ENCODE results near the gene HERC5. TPM values are rescaled to one million over a fixed set of nuclear protein-coding genes. Genes with fewer than 3 reads are reported as not detected.
"Not testable (repeated sequence)": the region's sequence is repeated elsewhere in the genome, so short reads cannot be mapped to it uniquely, and the experiment has no call there.

The HERC5 gene
- total RNA-seq, 1 experiment from 2014 or later, result 4.9 TPM

DNA sequence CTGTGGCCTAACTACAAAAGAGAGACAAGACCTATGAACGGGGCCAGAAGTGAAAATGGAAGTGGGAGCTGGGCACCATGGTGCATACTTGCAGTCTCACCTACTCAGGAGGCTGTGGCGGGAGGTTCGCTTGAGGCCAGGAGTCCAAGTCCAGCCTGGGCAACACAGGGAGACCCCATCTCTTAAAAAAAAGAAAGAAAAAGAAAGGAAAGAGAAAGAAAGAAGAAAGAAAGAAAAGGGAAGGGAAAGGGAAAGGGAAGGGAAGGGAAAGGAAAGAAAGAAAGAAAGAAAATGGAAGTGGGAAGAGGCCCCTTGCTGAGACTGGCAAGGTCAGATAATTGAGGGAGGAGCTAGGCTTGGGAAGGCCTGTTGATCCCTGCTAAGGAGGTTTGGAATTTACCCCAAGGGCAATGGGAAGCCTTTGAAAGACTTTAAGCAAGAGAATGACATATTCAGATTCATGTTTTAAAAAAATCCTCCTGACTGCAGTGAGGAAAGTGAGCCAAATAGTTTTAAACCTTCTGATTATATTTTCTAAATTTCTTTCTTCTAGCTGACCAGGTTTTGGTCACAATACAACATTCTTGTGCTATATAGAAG, 17.7 kb upstream of the HERC5 start:
- Histone ChIP-seq H3K27ac (no peak overlapping the region), H3K36me3 (no peaks in the 10 kb centered on the region), H3K9me3 (replicated peaks) (no peaks in the 10 kb centered on the region), H3K4me3 (no peak overlapping the region), H3K4me1 (replicated peaks) (no peaks in the 10 kb centered on the region), H3K27me3 (replicated peaks) (no peaks in the 10 kb centered on the region)
- DNase-seq (ENCODE audit: low read depth in 1 of 2, low spot score in 2 of 2), result no peak

DNA sequence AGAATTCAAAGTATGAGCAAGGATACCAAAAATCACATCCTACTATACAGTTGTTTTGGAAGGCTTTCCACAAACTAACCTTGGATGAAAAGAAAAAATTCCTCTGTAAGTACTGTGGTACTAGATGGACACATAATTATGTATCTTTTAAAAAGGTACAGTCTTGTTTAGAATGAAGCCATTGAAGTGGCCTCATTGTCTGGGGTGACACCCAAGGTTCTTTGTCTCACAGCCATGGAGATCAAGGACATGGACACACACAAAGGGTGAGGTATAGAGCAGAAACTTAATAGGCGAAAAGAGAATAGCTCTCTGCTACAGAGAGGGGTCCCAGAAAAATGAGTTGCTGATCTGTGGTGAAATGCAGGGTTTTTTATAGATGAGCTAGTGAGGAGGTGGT, 16.8 kb upstream of the HERC5 start:
- DNase-seq (ENCODE audit: low read depth in 1 of 2, low spot score in 2 of 2), result no peak
- H3K27ac ChIP-seq, result no peak overlapping the region
- H3K4me3 ChIP-seq, result no peak overlapping the region
- no peaks in the 10 kb centered on the region for H3K36me3 ChIP-seq
- H3K4me1 ChIP-seq (replicated peaks), result no peaks in the 10 kb centered on the region
- H3K27me3 ChIP-seq (replicated peaks), result no peaks in the 10 kb centered on the region
- H3K9me3 ChIP-seq (replicated peaks), result no peaks in the 10 kb centered on the region

DNA sequence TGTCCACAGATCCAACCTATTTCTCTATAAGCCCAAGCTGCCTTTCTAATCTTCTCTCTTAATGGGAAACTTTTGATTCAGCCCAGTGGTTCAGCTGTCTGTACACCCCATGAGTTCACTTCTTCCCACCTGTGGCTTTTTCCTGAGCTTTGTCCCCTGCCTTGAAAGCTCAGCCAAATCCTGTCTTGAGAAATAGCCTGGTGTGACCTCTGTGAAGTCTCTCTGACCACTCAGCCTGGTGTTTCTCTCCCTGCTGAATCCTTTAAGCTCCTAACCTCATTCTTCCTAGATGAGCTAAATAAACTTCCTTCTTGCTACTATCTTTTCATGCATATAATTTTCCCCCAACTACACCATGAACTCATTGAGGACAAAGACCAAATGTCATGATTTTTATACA, 15.2 kb upstream of the HERC5 start:
- Histone ChIP-seq H3K36me3 (no peaks in the 10 kb centered on the region), H3K27ac (no peak overlapping the region), H3K4me1 (replicated peaks) (no peaks in the 10 kb centered on the region), H3K4me3 (no peak overlapping the region), H3K27me3 (replicated peaks) (no peaks in the 10 kb centered on the region), H3K9me3 (replicated peaks) (no peaks in the 10 kb centered on the region)
- DNase-seq (ENCODE audit: low read depth in 1 of 2, low spot score in 2 of 2), result no peak

DNA sequence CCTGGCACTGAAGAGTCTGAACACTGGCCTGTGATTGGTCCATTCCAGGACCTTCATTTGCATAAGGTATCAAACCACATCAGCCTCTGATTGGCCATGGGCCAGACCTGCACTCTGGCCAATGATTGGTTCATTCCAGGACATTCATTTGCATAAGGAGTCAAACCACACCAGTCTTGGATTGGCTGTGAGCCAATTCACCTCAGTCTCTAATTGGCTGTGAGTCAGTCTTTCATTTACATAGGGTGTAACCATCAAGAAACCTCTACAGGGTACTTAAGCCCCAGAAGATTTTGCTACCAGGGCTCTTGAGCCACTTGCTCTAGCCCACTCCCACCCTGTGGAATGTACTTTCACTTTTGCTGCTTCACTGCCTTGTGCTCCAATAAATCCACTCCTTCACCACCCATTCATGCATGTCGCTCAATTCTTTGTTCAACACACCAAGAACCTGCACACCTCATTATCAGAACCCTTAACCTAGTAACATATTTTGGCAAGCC, 14.2 kb upstream of the HERC5 start:
- H3K4me1 ChIP-seq (replicated peaks), result no peaks in the 10 kb centered on the region
- no peaks in the 10 kb centered on the region for H3K27me3 ChIP-seq (replicated peaks)
- no peak overlapping the region for H3K4me3 ChIP-seq
- H3K27ac ChIP-seq, result no peak overlapping the region
- no peaks in the 10 kb centered on the region for H3K9me3 ChIP-seq (replicated peaks)
- no peak for DNase-seq (ENCODE audit: low read depth in 1 of 2, low spot score in 2 of 2)
- H3K36me3 ChIP-seq, result no peaks in the 10 kb centered on the region

DNA sequence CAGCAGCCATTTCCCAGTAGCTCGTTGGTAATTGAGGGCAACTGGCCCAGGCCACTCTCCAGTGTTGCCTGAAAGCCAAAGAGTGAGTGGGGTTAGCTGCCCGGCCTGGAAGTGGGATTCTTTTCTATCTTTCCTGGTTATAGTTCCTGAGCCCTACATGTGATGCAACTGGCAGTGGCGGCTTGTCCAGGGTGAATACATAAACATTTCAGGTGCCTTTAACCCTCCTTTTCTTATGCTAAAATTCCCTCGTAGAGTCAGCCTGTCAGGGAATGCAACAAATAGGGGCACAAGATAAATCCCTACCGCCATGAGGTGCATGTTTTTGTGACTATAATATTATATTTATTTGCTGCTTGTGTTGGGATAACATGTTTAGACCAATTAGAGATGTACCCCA, 13.4 kb upstream of the HERC5 start:
- Histone ChIP-seq H3K27me3 (replicated peaks) (no peaks in the 10 kb centered on the region), H3K27ac (no peak overlapping the region), H3K36me3 (no peaks in the 10 kb centered on the region), H3K9me3 (replicated peaks) (no peaks in the 10 kb centered on the region), H3K4me1 (replicated peaks) (no peaks in the 10 kb centered on the region), H3K4me3 (no peak overlapping the region)
- DNase-seq (ENCODE audit: low read depth in 1 of 2, low spot score in 2 of 2), result no peak

DNA sequence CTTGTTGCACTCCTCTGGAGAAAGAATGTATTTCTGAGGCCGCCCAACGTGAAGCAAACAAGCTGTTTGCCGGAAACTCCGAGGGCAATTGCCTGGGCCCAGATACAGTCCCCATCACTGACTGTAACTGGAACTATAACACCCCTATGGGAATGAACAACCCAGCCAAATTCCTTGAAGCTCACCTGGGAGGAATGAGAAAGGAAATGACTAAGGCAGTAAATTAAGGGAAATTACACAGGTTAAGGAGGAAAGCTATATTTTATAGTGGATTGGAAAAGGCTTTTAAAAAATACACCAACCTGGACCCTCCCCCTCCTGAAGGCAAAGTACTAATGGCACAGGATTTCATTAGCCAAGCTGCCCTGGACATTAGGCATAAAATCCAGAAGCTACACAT, 11.7 kb upstream of the HERC5 start:
- no peaks in the 10 kb centered on the region for H3K36me3 ChIP-seq
- no peak overlapping the region for H3K4me3 ChIP-seq
- H3K4me1 ChIP-seq (replicated peaks), result no peaks in the 10 kb centered on the region
- no peak overlapping the region for H3K27ac ChIP-seq
- no peaks in the 10 kb centered on the region for H3K27me3 ChIP-seq (replicated peaks)
- no peaks in the 10 kb centered on the region for H3K9me3 ChIP-seq (replicated peaks)
- DNase-seq (ENCODE audit: low read depth in 1 of 2, low spot score in 2 of 2), result no peak

DNA sequence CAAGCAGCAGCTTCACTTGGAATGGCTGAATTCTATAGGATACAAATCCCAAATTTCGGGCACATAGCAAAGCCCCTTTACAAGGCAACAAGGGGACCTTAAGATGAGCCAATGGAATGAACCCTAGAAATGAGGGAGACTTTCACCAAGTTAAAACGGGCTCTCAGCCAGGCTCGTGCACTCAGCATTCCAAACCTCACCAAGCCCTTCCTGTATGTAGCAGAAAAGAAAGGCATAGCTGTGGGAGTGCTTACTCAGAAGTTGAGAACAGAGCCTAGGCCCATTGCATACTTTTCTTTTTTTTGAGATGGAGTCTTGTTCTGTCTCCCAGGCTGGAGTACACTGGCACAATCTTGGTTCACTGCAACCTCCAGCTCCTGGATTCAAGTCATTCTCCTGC, 10.8 kb upstream of the HERC5 start:
- no peak for DNase-seq (ENCODE audit: low read depth in 1 of 2, low spot score in 2 of 2)
- no peak overlapping the region for H3K27ac ChIP-seq
- H3K36me3 ChIP-seq, result no peaks in the 10 kb centered on the region
- H3K4me3 ChIP-seq, result no peak overlapping the region
- no peaks in the 10 kb centered on the region for H3K4me1 ChIP-seq (replicated peaks)
- no peaks in the 10 kb centered on the region for H3K27me3 ChIP-seq (replicated peaks)
- no peaks in the 10 kb centered on the region for H3K9me3 ChIP-seq (replicated peaks)

DNA sequence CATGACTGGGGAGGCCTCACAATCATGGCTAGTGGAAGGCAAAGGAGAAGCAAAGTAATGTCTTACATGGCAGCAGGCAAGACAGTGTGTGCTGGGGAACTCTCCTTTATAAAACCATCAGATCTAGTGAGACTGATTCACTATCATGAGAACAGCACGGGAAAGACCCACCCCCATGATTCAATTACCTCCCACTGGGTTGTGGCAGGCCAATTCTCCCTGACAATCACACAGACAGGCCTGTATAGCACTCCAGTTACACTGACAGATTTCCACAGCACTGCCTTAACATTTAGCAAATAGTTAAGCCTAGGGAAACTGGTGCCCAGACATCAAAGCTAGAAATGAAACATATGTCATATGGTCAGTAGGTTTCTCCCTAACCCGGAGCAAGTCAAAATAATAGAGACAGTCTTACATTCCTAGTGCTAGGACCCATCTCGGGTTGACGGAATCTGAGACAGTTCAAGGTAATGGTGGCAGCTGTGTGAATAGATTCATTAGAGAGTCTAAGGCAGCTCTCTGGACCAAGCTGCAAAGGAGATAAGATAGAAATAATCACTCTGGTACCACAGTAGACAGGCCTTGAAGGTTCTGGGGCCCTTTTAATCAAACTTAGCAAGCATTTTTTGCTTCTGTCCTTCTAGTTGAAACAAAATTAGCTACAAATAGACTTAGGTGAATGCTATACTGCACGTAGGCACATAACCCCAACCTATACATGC, 9.4 kb upstream of the HERC5 start:
- Histone ChIP-seq H3K27ac (no peak overlapping the region), H3K36me3 (no peaks in the 10 kb centered on the region), H3K9me3 (replicated peaks) (no peaks in the 10 kb centered on the region), H3K4me1 (replicated peaks) (no peaks in the 10 kb centered on the region), H3K4me3 (no peak overlapping the region), H3K27me3 (replicated peaks) (no peaks in the 10 kb centered on the region)
- DNase-seq (ENCODE audit: low read depth in 1 of 2, low spot score in 2 of 2), result no peak

DNA sequence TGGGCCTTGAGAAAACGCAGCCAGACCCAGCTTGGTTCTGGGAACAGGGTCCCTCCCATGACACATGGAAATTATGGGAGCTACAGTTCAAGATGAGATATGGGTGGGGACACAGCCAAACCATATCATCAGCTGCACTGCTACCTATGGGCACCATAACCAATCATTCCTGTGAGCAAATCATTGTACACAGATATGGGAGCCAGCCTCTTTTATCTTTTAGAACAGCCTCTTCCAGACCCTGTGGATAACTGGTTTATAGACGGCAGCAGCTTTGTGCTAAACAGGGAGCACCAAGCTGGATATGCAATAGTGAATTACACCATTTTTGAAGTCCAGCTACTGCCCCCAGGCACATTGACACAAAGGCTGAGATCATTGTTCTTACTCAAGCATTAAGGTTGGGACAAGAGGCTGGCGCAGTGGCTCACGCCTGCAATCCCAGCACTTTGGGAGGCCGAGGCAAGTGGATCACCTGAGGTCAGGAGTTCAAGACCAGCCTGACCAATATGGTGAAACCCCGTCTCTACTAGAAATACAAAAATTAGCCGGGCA, 8.6 kb upstream of the HERC5 start:
- H3K4me3 ChIP-seq; H3K27ac ChIP-seq; H3K36me3 ChIP-seq; H3K4me1 ChIP-seq (replicated peaks); H3K9me3 ChIP-seq (replicated peaks); H3K27me3 ChIP-seq (replicated peaks); DNase-seq (ENCODE audit: low read depth in 1 of 2, low spot score in 2 of 2): not testable (repeated sequence)

DNA sequence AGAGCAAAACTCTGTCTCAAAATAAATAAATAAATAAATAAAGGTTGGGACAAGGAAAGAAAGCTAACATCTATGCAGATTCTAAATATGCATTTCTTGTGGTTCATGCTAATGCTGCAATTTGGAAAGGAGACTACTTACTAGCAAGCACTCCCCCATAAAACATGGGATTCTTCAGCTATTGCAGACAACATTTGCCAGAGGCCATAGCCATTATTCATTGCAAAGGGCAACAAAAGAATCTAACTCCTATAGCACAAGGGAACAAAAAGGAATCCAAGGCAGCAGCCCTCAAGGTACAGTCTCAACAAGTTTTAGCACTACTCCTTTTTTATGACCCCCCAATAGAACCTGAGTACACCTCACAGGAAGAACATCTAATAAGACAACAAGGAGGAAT, 8.0 kb upstream of the HERC5 start:
- Histone ChIP-seq H3K27me3 (replicated peaks) (no peaks in the 10 kb centered on the region), H3K4me1 (replicated peaks) (no peaks in the 10 kb centered on the region), H3K27ac (no peak overlapping the region), H3K4me3 (no peak overlapping the region), H3K36me3 (no peaks in the 10 kb centered on the region), H3K9me3 (replicated peaks) (no peaks in the 10 kb centered on the region)
- no peak for DNase-seq (ENCODE audit: low read depth in 1 of 2, low spot score in 2 of 2)

DNA sequence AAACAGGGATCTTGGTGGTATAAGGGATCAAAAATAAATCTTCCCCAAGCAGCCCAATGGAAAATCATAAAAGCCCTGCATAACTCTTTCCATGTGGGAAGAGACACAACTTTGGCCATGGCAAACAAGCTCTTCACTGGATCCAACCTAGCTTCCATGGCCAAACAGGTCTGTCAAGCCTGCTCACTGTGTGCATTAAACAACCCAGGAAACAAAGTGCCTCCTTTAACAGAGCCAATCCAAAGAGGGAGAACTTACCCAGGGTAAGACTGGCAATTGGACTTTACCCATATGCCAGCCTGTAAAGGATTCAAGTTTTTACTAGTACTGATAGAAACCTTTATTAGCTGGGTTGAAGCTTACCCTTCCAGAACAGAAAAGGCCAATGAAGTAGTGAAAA, 7.6 kb upstream of the HERC5 start:
- H3K36me3 ChIP-seq, result no peaks in the 10 kb centered on the region
- DNase-seq (ENCODE audit: low read depth in 1 of 2, low spot score in 2 of 2), result no peak
- H3K4me1 ChIP-seq (replicated peaks), result no peaks in the 10 kb centered on the region
- no peak overlapping the region for H3K4me3 ChIP-seq
- no peak overlapping the region for H3K27ac ChIP-seq
- no peaks in the 10 kb centered on the region for H3K27me3 ChIP-seq (replicated peaks)
- H3K9me3 ChIP-seq (replicated peaks), result no peaks in the 10 kb centered on the region

DNA sequence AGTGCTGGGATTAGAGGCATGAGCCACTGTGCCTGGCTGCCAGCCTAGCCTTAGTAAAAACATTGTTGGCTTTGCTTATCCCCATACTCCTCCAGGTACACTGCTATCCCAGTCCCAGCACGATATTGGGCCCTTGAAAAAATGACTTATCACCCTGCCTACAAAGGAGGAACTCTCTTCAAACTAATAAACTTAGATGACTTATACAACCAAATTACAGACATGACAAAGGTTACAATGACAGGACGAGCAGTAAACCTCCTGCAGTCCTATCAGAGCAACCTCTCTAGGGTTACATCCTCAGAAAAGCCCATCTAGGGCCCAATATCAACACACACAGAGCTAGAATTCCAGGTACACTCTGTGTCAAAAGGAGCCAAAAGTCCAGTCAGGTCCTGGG, 5.7 kb upstream of the HERC5 start:
- H3K4me1 ChIP-seq (replicated peaks), result no peaks in the 10 kb centered on the region
- no peak for DNase-seq (ENCODE audit: low read depth in 1 of 2, low spot score in 2 of 2)
- no peaks in the 10 kb centered on the region for H3K36me3 ChIP-seq

DNA sequence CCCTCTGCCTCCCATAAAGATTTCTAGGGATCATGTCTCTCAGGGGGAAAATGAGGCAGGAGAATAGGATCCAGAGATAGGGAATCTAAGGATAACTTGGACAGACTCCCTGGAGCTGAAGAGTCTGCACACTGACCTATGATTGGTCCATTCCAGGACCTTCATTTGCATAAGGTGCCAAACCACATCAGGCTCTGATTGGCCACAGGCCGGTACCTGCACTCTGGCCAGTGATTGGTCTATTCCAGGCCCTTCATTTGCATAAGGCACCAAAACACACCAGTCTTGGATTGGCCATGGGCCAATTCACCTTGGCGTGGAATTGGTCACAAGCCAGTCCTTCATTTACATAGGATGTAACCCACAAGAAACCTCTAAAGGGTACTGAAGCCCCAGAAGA, 4.0 kb upstream of the HERC5 start:
- H3K27me3 ChIP-seq (replicated peaks), result peaks cover 7% of the 10 kb centered on the region; the same call in 1 of the 2 replicates

More for the DNA sequence above, 5.7 kb upstream of the HERC5 start:
- Histone ChIP-seq H3K4me3 (no peak overlapping the region), H3K27ac (no peak overlapping the region), H3K27me3 (replicated peaks) (no peaks in the 10 kb centered on the region), H3K9me3 (replicated peaks) (no peaks in the 10 kb centered on the region)

DNA sequence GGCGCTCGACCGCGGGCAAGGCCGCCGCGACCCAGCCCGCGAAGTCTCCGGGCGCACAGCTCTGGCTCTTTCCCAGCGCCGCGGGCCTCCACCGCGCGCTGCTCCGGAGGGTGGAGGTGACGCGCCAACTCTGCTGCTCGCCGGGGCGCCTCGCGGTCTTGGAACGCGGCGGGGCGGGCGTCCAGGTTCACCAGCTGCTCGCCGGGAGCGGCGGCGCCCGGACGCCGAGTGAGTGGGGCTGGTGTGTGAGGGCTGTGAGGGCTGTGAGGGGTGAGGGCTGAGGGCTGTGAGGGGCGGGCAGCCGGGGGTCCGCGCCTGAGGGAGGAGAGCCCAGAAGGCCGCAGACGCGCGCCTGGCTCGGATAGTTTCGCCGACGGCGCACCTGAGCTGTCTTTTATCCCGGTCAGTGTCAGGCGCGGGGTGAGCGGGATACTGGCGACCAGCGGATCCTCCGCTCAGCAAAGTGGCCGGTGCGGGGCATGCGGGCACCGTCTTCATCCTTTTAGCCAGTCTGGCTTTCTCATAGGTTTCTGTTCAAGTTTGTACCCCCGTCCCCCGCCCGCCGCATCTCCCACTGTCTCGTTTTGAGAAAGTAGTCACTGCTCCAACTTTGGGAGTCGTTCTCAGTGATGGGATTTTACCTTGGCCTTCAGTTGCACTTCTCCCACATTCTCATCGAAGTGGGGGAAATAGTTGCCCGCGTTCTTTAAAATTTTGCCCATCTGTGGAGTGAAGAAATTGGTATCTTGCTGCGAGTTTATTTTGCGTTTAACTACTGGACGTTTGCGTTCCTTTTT, 586 bp downstream of the HERC5 start:
- no peaks in the 10 kb centered on the region for H3K36me3 ChIP-seq
- H3K27ac ChIP-seq, result no peak overlapping the region
- H3K4me1 ChIP-seq (replicated peaks), result peaks cover 8% of the 10 kb centered on the region
- peak; percentile 13 to 48 for DNase-seq (ENCODE audit: low read depth in 1 of 2, low spot score in 2 of 2)
- H3K9me3 ChIP-seq (replicated peaks), result no peaks in the 10 kb centered on the region
- H3K27me3 ChIP-seq (replicated peaks), result peaks cover 16% of the 10 kb centered on the region
- peak overlapping the region; percentile 53 for H3K4me3 ChIP-seq

More for the DNA sequence above, 4.0 kb upstream of the HERC5 start:
- DNase-seq (ENCODE audit: low read depth in 1 of 2, low spot score in 2 of 2), result no peak
- no peak overlapping the region for H3K27ac ChIP-seq
- H3K4me3 ChIP-seq, result no peak overlapping the region
- H3K36me3 ChIP-seq, result no peaks in the 10 kb centered on the region
- H3K9me3 ChIP-seq (replicated peaks), result no peaks in the 10 kb centered on the region
- H3K4me1 ChIP-seq (replicated peaks), result peaks cover 8% of the 10 kb centered on the region
